HG03159 (cell line): Measurements from ENCODE around the gene CAMSAP2.
A peak's percentile ranks its signal among the peaks of the same experiment; 100 is the strongest.
"Not testable (repeated sequence)": the region's sequence is repeated elsewhere in the genome, so short reads cannot be mapped to it uniquely, and the experiment has no call there.

Experiments used
- ATAC-seq: cut with Tn5 transposase; IDR thresholded peaks from one replicate; pipeline ENCODE4 v1.9.1; 2021; ENCODE audit warnings: mild to moderate bottlenecking, moderate library complexity; ENCODE audit not compliant: unreplicated experiment

Gene CAMSAP2

GRCh38 chr1:200738949-200739651 is 407 bp downstream of the CAMSAP2 start:
- ATAC-seq: peak; percentile 46

GRCh38 chr1:200739702-200740570 is 1.2 kb downstream of the CAMSAP2 start:
- peak; percentile 23 for ATAC-seq

GRCh38 chr1:200740571-200741208 is 2.0 kb downstream of the CAMSAP2 start:
- no peak for ATAC-seq

DNA sequence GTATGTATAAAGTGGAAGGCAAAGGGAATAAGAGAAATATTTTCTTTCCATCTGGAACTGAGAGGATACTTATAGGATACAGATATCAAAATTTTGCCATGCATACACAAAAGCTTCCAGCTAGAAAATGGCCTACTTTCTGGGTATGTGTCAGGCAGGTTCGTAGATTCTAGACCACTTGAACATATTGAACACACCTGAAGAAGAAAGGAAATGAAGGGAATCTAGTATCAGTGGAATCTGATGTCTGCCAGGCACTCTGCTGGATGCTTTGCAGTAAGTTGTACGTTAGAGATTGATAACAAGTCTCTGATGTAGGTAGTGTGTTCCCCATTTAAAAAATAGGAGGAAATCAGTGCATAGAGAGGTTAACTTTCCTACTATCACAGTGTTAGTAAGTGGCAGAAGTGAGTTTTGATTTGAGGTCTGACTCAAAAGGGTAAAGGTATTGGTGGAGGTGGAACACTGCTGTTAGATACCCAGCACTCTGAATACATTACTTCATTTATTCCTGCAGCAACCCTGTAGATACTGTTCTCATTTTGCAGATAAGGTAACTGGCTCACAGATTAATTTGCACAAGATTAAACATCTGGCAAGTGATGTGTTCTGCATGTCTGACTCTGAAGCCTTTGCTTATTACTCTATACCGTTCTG is 3.0 kb downstream of the CAMSAP2 start:
- ATAC-seq: no peak

DNA sequence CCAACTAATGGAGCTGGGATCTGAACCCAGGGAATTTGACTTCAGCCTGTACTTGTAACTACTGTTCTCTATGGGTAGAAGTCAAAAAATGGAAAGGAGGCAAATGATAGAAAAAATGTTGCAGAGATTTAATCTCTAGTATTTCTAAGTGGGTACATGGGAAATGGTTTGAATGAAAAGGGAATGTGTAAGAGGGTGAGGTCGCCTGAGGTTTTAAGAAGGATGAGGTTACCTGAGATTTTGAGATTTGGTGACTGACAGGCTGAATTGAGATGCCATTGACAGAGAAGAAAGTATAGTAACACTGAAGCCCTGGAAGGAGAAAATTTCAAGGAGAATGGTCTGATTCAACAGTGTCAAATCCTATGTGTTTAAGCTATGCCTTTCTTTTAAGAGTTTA is 5.5 kb downstream of the CAMSAP2 start:
- ATAC-seq: no peak

DNA sequence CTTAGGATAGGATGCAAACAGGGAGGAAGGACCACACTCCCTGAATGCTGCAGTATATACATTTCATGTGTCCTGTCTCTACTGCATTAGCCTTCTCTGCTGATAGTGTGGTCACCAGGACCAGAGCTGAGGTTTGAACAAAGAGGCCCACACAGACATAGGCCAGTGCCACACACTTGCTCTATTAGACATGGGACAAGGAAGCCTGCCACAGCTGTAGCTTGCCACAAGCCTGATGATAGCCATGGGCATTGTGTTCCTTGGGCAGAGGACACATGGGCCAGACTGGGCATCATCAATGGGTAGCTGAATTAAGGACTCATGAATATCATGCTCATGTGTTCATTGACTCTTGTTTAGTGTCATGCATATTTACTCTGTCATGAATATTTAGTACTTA is 10.4 kb downstream of the CAMSAP2 start:
- ATAC-seq: no peak

DNA sequence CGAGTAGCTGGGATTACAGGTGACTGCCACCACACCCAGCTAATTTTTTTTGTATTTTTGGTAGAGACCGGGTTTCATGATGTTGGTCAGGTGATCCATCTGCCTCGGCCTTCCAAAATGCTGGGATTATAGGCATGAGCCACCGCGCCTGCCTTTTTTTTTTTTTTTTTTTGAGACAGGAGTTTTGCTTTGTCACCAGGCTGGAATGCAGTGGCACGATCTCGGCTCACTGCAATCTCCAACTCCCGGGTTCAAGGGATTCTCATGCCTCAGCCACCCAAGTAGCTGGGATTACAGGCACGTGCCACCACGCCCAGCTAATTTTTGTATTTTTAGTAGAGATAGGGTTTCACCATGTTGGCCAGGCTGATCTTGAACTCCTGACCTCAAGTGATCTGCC is 12.1 kb downstream of the CAMSAP2 start:
- ATAC-seq: not testable (repeated sequence)

GRCh38 chr1:200751717-200752116 is 13.0 kb downstream of the CAMSAP2 start:
- peak; percentile 75 for ATAC-seq

- ATAC-seq: no peak
Measured at GRCh38 chr1:200753650-200754198, 15.0 kb downstream of the CAMSAP2 start.

DNA sequence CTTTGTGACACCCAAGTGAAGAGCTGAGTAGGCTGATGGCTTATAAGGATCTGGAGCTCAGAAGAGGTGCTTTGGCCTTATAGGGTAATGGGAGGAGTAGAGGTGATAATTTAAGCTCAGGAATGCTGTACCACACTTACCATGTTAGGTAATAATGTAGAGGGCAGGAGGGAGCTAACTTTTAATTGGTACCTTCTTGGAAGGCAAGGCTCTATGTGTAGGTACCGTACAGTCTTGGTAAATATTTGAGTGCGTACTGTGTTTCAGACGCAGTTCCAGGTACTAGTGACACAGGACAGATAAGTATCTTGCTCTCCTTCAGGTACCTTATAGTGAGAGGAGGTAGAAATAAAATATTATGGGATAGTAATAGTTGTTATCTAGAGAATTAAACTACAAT is 16.8 kb downstream of the CAMSAP2 start:
- ATAC-seq: no peak

GRCh38 chr1:200762089-200762488 is 23.4 kb downstream of the CAMSAP2 start:
- ATAC-seq: no peak

DNA sequence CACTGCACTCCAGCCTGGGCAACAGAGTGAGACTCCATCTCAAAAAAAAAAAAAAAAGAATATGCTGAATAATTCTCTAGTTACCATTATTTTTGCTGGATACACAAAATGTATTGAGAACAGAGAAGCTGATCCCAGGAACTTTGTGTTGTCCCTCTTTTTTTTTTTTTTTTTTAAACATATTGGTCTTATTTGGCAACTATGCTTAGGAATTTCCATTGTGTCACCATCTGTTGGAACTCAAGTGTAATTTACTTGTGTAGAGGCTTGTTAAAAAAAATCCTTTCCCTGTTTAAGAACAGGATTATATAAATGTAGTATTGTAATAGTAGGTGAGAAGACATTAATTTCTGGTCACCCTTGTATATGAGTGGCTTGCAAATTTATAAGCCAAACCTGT is 28.6 kb downstream of the CAMSAP2 start:
- no peak for ATAC-seq

- ATAC-seq: no peak
Measured at GRCh38 chr1:200771625-200772555, 33.2 kb downstream of the CAMSAP2 start.

GRCh38 chr1:200774311-200774710 is 35.6 kb downstream of the CAMSAP2 start:
- no peak for ATAC-seq

- peak; percentile 63 for ATAC-seq
Measured at GRCh38 chr1:200774735-200775444, 36.2 kb downstream of the CAMSAP2 start.

DNA sequence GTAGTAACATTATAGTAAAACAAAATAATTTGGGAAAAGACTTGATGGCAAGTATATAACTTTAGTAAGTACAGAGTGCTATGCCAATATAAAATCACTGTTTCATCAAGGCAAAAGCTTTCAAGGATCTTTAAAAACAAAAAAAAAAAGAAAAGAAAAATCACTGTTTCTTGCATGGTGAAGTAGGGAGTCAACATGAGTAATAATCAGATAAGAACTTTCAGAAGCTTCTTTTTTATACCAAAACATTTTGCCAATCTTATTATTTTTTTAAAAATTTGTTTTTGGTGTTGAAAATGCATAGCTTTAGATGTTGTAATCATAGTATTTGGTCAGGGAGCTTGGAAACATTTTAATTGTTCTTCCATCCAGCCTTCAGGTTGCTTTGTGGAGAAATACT is 37.2 kb downstream of the CAMSAP2 start:
- no peak for ATAC-seq

DNA sequence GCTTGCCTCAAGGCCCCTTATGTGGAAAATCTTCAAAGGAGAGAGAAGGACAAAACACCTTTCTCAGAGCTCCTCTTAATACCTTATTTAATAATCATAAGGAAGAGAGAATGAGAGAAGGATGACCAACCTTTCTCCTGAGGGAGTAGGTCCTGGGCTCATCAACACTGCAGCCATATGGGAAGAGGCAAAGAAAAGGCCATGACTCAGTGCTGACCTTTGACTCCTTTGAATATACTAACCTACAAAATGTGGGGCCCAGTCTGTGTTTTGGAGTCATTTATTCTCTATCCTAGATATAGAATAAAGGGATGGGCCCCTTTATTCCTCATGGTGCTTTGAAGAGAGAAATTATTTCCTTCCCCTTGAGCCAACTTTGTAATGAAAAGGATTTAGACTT is 38.3 kb downstream of the CAMSAP2 start:
- ATAC-seq: no peak

- no peak for ATAC-seq
Measured at GRCh38 chr1:200778766-200779165, 40.1 kb downstream of the CAMSAP2 start.

DNA sequence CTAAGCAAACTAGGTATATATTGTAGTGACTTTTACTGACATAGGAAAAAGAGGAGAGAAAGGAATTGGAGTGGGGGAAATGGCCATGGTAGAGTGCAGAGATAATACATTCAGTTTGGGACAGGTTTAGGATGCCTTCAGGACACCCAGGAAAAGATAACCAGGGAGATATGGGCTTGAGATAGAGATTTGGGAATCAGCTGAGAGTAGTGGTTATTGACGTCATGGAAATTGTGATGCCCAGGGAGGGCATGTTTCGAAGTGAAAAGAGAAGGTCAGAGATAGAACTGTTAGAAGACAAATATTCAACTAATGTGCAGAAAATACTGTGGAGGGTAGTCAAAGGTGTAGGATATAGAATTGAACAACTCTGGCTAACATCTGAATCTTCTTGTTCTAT is 40.6 kb downstream of the CAMSAP2 start:
- no peak for ATAC-seq
